HepG2 (cell line): ENCODE results near the gene NFATC2. TPM values are rescaled to one million over a fixed set of nuclear protein-coding genes. Genes with fewer than 3 reads are reported as not detected.
A peak's percentile ranks its signal among the peaks of the same experiment; 100 is the strongest.

Source experiments
- ATAC-seq: fragments of 200-7000 bp; cut with Tn5 transposase; 3 replicates; pipeline ENCODE4 v1.9.1; 2020; ENCODE audit warnings: mild to moderate bottlenecking, moderate library complexity
- BruUV-seq: library from RNA; stranded (reverse); fragments of 400-500 nt; replicated peaks from 2 replicates; lab custom pipeline; 2021; lab: Mats Ljungman, UMichigan
- CTCF ChIA-PET: fragments of 300-600 bp; formaldehyde crosslinking; extraction: SDS; loops from one replicate; lab custom pipeline; 2021; ENCODE audit warnings: low total read pairs, inconsistent platforms, low intra/inter-chr PET ratio; lab: Yijun Ruan, JAX
- POLR2A ChIA-PET: fragments of 350-600 bp; sonication (Branson Sonifier 250); formaldehyde crosslinking; loops from one replicate; lab custom pipeline; 2020; ENCODE audit warnings: antibody characterized with exemption, inconsistent platforms; lab: Yijun Ruan, JAX
- DNase-seq: peaks from one replicate; pipeline ENCODE4 v3.0.0-alpha.2; 2015; ENCODE audit warnings: low spot score
- FAIRE-seq: peaks from 3 replicates; lab custom pipeline; 2011; peaks lifted over from hg19 to GRCh38; lab: Jason Lieb, UNC
- H2AFZ ChIP-seq: one replicate; pipeline ENCODE4 v1.6.1; 2011; ENCODE audit warnings: low read length, inconsistent platforms
- H3K27ac ChIP-seq: fragments of 300-600 bp; 3 replicates; pipeline ENCODE4 v1.8.0; 2011; ENCODE audit warnings: mixed run types, mild to moderate bottlenecking, mixed read lengths, low read length, inconsistent platforms; ENCODE audit not compliant: insufficient read depth; ENCODE audit errors: extremely low read length
- H3K27me3 ChIP-seq, 2 experiments: fragments of 200-600 bp in 1 of 2; 2 replicates in 1 of 2; 3 replicates in 1 of 2; pipeline versions ENCODE4 v1.6.0 to v1.8.0; 2011; ENCODE audit warnings: low read length in 2 of 2, mild to moderate bottlenecking in 2 of 2, moderate library complexity in 2 of 2, inconsistent platforms in 1 of 2; ENCODE audit not compliant: insufficient read depth in 2 of 2, control insufficient read depth in 1 of 2
- H3K36me3 ChIP-seq, 2 experiments: fragments of 200-600 bp in 1 of 2; replicated peaks in 1 of 2; 2 replicates in 1 of 2; 3 replicates in 1 of 2; pipeline versions ENCODE4 v1.5.1 to v1.8.0; 2011; ENCODE audit warnings: low read length in 2 of 2, inconsistent platforms in 1 of 2; ENCODE audit not compliant: insufficient read depth in 2 of 2, control insufficient read depth in 1 of 2
- H3K4me1 ChIP-seq: 2 replicates; pipeline ENCODE4 v1.5.1; 2012; ENCODE audit warnings: low read length, inconsistent platforms; ENCODE audit not compliant: insufficient read depth
- H3K4me2 ChIP-seq: 2 replicates; pipeline ENCODE4 v1.6.0; 2011; ENCODE audit warnings: low read depth, low read length, inconsistent platforms
- H3K4me3 ChIP-seq, 3 experiments: fragments of 200-600 bp in 1 of 3; sonication (generic), shearing (Covaris generic) in 1 of 3; replicated peaks in 1 of 3; 2 replicates each; pipeline ENCODE4 v1.5.1; 2011 to 2016; ENCODE audit warnings: low read length in 3 of 3, inconsistent platforms in 2 of 3, low read depth in 2 of 3, mild to moderate bottlenecking in 2 of 3, control low read depth in 1 of 3, mixed read lengths in 1 of 3; ENCODE audit not compliant: insufficient read depth in 1 of 3
- H3K79me2 ChIP-seq: one replicate; pipeline ENCODE4 v1.6.1; 2011; ENCODE audit warnings: low read length, inconsistent platforms; ENCODE audit not compliant: insufficient read depth
- H3K9ac ChIP-seq: 2 replicates; pipeline ENCODE4 v1.6.0; 2011; ENCODE audit warnings: mild to moderate bottlenecking, low read depth, low read length, inconsistent platforms; ENCODE audit not compliant: insufficient read depth
- H3K9me3 ChIP-seq: 2 replicates; pipeline ENCODE4 v1.5.1; 2012; ENCODE audit warnings: mild to moderate bottlenecking, low read length
- H4K20me1 ChIP-seq: 2 replicates; pipeline ENCODE4 v1.6.0; 2011; ENCODE audit warnings: inconsistent platforms, mild to moderate bottlenecking, low read length, moderate library complexity; ENCODE audit not compliant: insufficient read depth
- DZIP1 ChIP-seq: sonication (generic); formaldehyde crosslinking; IDR thresholded peaks from 2 replicates; pipeline ENCODE4 v1.5.0; 2020; ENCODE audit warnings: mild to moderate bottlenecking, missing genetic modification reagents
- FOXP1 ChIP-seq, 2 experiments: fragments of 450-650 bp in 1 of 2; IDR thresholded peaks; 2 replicates each; pipeline ENCODE4 v1.6.1; 2017 to 2018; ENCODE audit warnings: antibody characterized with exemption in 1 of 2
- HNRNPLL ChIP-seq: fragments of 200-400 bp; formaldehyde crosslinking; IDR thresholded peaks from 2 replicates; pipeline ENCODE4 v1.6.1; 2017; ENCODE audit warnings: mild to moderate bottlenecking, low read depth, low read length; ENCODE audit not compliant: poor library complexity, severe bottlenecking
- LBX2 ChIP-seq: sonication (generic); formaldehyde crosslinking; IDR thresholded peaks from 2 replicates; pipeline ENCODE4 v1.5.0; 2020; ENCODE audit warnings: missing genetic modification reagents, mild to moderate bottlenecking, borderline replicate concordance
- NFIB ChIP-seq: sonication (generic); formaldehyde crosslinking; IDR thresholded peaks from 2 replicates; pipeline ENCODE4 v1.9.0; 2021; ENCODE audit warnings: missing genetic modification reagents, mild to moderate bottlenecking, borderline replicate concordance
- POGZ ChIP-seq: sonication (generic); formaldehyde crosslinking; IDR thresholded peaks from 2 replicates; pipeline ENCODE4 v1.4.0; 2020; ENCODE audit warnings: mild to moderate bottlenecking, missing genetic modification reagents
- STAG1 ChIP-seq: sonication (generic); formaldehyde crosslinking; IDR thresholded peaks from 2 replicates; pipeline ENCODE4 v1.4.0; 2020; ENCODE audit warnings: missing genetic modification reagents
- TBX2 ChIP-seq: sonication (generic); formaldehyde crosslinking; IDR thresholded peaks from 2 replicates; pipeline ENCODE4 v1.5.0; 2020; ENCODE audit warnings: missing genetic modification reagents, mild to moderate bottlenecking, borderline replicate concordance
- ZNF264 ChIP-seq: sonication (generic); formaldehyde crosslinking; IDR thresholded peaks from 2 replicates; pipeline ENCODE4 v1.4.0; 2020; ENCODE audit warnings: missing genetic modification reagents
- ZNF296 ChIP-seq: sonication (generic); formaldehyde crosslinking; conservative IDR thresholded peaks from 2 replicates; pipeline ENCODE4 v1.5.0; 2020; ENCODE audit warnings: mild to moderate bottlenecking, missing genetic modification reagents
- ZNF660 ChIP-seq: sonication (generic); formaldehyde crosslinking; IDR thresholded peaks from 2 replicates; pipeline ENCODE4 v1.5.1; 2020; ENCODE audit warnings: mild to moderate bottlenecking, low read depth, missing genetic modification reagents, borderline replicate concordance
- ZNF704 ChIP-seq: sonication (generic); formaldehyde crosslinking; IDR thresholded peaks from 2 replicates; pipeline ENCODE4 v1.8.1; 2023; ENCODE audit warnings: mild to moderate bottlenecking, inconsistent platforms, moderate library complexity, missing genetic modification reagents, borderline replicate concordance
- WGBS: methylation state at CpG from one replicate; pipeline ENCODE4 v1.1.6; 2017; ENCODE audit warnings: low lambda C conversion rate; 5-methylcytosine and 5-hydroxymethylcytosine counted together
- in situ Hi-C: cut with HindIII; loops from 2 replicates; pipeline ENCODE4 v1.10.0; 2017; ENCODE audit warnings: low pct_unique_long_range_greater_than_20kb; ENCODE audit not compliant: extremely low pct_ligation_motif_present
- intact Hi-C: fragments of 100-400 bp; cut with micrococcal nuclease; formaldehyde crosslinking; loops from one replicate; pipeline ENCODE4 v1.10.0; 2022; ENCODE audit not compliant: unreplicated experiment
- polyA plus RNA-seq, 8 experiments: library from polyadenylated mRNA; depleted of rRNA in 3 of 8; stranded (reverse) in 7 of 8; unstranded in 1 of 8; fragments of >200 nt; fragmentation: Illumina TruSeq in 4 of 8; extraction: Trizol in 4 of 8; gene quantifications; 2 replicates each; pipeline versions ENCODE4 v1.2.1 to v1.2.3, GENCODE V29; 2011 to 2016; ENCODE audit warnings: low read depth in 4 of 8, missing spikeins in 1 of 8, mixed read lengths in 1 of 8; ENCODE audit not compliant: insufficient read depth in 1 of 8
- total RNA-seq, 5 experiments: library from RNA; depleted of rRNA; stranded (reverse); fragments of >200 nt; fragmentation: Illumina TruSeq; extraction: Trizol; gene quantifications; 2 replicates each; pipeline ENCODE4 v1.2.3, GENCODE V29; 2016; ENCODE audit warnings: low read depth in 1 of 5
- TF ChIP-seq, protein P1 (sequence below): sonication (generic); formaldehyde crosslinking; IDR thresholded peaks from 2 replicates; pipeline ENCODE4 v1.5.0; 2020; ENCODE audit warnings: mild to moderate bottlenecking, missing genetic modification reagents, moderate library complexity
- TF ChIP-seq, protein P2 (sequence below): sonication (generic); formaldehyde crosslinking; IDR thresholded peaks from 2 replicates; pipeline ENCODE4 v1.5.0; 2020; ENCODE audit warnings: mild to moderate bottlenecking, missing genetic modification reagents

The NFATC2 gene
- total and polyA plus RNA-seq, 2 of the 13 experiments (the other 11 are each of a cell fraction or from before 2014, with no cell fraction given) = 1.9 to 3.3 TPM

DNA sequence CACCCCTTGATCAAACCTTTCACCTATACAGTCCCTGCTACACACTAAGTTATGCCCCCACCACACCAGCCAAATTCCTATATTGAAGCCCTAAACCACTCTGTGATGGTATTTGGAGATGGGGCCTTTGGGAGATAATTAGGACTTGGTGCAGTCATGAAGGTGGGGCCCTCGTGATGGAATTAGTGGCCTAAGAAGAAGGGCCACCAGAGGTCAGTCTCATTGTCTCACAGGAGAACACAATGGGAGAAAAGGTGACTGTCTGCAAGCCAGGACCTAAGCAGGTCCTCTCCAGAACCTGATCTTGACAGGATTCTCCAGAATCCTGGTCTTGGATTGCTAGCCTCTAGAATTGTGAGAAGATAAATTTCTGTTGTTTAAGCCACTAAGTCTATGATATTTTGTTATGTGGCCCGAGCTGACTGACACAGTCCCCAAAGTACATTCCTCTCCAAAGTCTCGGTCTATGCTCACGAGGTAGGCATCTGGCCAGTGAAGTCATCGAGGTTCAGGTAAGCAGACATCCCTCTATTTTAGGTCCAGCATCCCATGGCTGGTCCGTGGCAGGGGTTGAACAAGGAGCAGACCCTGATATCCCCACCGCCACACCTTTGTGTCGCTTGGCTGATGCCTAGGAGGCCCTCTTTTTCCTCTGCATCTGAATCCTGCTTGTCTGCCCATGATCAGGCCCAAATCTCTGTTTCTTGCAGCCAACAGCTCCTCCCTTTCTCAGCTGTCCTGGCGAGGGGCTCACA lies 138.9 kb downstream of the NFATC2 start (continued):
- TF ChIP-seq, protein P1, sequence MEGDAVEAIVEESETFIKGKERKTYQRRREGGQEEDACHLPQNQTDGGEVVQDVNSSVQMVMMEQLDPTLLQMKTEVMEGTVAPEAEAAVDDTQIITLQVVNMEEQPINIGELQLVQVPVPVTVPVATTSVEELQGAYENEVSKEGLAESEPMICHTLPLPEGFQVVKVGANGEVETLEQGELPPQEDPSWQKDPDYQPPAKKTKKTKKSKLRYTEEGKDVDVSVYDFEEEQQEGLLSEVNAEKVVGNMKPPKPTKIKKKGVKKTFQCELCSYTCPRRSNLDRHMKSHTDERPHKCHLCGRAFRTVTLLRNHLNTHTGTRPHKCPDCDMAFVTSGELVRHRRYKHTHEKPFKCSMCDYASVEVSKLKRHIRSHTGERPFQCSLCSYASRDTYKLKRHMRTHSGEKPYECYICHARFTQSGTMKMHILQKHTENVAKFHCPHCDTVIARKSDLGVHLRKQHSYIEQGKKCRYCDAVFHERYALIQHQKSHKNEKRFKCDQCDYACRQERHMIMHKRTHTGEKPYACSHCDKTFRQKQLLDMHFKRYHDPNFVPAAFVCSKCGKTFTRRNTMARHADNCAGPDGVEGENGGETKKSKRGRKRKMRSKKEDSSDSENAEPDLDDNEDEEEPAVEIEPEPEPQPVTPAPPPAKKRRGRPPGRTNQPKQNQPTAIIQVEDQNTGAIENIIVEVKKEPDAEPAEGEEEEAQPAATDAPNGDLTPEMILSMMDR (CRISPR knock-in tag) = peak; percentile 42
- TF ChIP-seq STAG1 = peak; percentile 56
- no peak for TF ChIP-seq ZNF660 (CRISPR knock-in tag)
- peak; percentile 100 for TF ChIP-seq ZNF264 (CRISPR knock-in tag)
- TF ChIP-seq FOXP1 (IDR thresholded peaks at IDR 0.05) = no peak
- TF ChIP-seq FOXP1 (CRISPR knock-in tag; IDR thresholded peaks at IDR 0.05) = no peak
- no peak for TF ChIP-seq POGZ (CRISPR knock-in tag)
- TF ChIP-seq NFIB (CRISPR knock-in tag) = no peak

GRCh38 chr20:51402201-51402600 lies 140.3 kb downstream of the NFATC2 start:
- ATAC-seq = no peak
- Histone ChIP-seq H3K27me3 (no peaks in the 10 kb centered on the region), H3K79me2 (no peaks in the 10 kb centered on the region), H3K4me1 (no peaks in the 10 kb centered on the region), H4K20me1 (no peaks in the 10 kb centered on the region), H3K27ac (no peak overlapping the region), H3K4me2 (no peak overlapping the region), H3K9ac (no peak overlapping the region), H3K9me3 (no peaks in the 10 kb centered on the region), H3K4me3 (no peak overlapping the region), H2AFZ (no peak overlapping the region), H3K36me3 (peaks cover 0 to 8% of the 10 kb centered on the region in 2 experiments; a peak in 2 of 5 replicates)
- in situ Hi-C loops = no loop called here
- 90% methylated on average over 2 of the region's 2 CpGs for WGBS
- no peak for DNase-seq
- no peak for FAIRE-seq
- BruUV-seq = no TSS peak
- CTCF ChIA-PET = no interaction called here
- intact Hi-C loops = no loop called here
- POLR2A ChIA-PET = no interaction called here
- TF ChIP-seq ZNF704 (CRISPR knock-in tag) = no peak
- no peak for TF ChIP-seq LBX2
- TF ChIP-seq, protein P2, sequence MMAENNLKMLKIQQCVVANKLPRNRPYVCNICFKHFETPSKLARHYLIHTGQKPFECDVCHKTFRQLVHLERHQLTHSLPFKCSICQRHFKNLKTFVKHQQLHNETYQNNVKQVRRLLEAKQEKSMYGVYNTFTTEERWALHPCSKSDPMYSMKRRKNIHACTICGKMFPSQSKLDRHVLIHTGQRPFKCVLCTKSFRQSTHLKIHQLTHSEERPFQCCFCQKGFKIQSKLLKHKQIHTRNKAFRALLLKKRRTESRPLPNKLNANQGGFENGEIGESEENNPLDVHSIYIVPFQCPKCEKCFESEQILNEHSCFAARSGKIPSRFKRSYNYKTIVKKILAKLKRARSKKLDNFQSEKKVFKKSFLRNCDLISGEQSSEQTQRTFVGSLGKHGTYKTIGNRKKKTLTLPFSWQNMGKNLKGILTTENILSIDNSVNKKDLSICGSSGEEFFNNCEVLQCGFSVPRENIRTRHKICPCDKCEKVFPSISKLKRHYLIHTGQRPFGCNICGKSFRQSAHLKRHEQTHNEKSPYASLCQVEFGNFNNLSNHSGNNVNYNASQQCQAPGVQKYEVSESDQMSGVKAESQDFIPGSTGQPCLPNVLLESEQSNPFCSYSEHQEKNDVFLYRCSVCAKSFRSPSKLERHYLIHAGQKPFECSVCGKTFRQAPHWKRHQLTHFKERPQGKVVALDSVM (CRISPR knock-in tag) = no peak
- no peak for TF ChIP-seq ZNF296 (CRISPR knock-in tag)
- no peak for TF ChIP-seq HNRNPLL
- TF ChIP-seq DZIP1 (CRISPR knock-in tag) = no peak
- no peak for TF ChIP-seq TBX2 (CRISPR knock-in tag)
